GM23338 (cell line): ENCODE measurements around the gene FOXF1.
A peak's percentile ranks its signal among the peaks of the same experiment; 100 is the strongest.

Experiments used
- CREB1 ChIP-seq: fragments of 250-450 bp; sonication (Bioruptor Pico); IDR thresholded peaks from 2 replicates; pipeline ENCODE4 v1.5.0; 2020; ENCODE audit warnings: low read depth, mild to moderate bottlenecking, moderate library complexity
- CTCF ChIP-seq, 2 experiments: fragments of 200-600 bp in 1 of 2; sonication (generic) in 1 of 2; conservative IDR thresholded peaks; 2 replicates each; pipeline versions ENCODE4 v1.5.1 to v1.6.1; 2016 to 2017; ENCODE audit warnings: antibody characterized with exemption in 2 of 2, low read depth in 2 of 2, mild to moderate bottlenecking in 2 of 2, moderate library complexity in 1 of 2
- ETS1 ChIP-seq: IDR thresholded peaks from 2 replicates; pipeline ENCODE4 v1.6.1; 2016; ENCODE audit warnings: antibody characterized with exemption
- EZH2 ChIP-seq: fragments of 200-600 bp; sonication (generic); IDR thresholded peaks from one replicate; pipeline ENCODE4 v1.8.0; 2017; ENCODE audit warnings: antibody characterized with exemption, mild to moderate bottlenecking, low read depth; ENCODE audit not compliant: unreplicated experiment
- EZH2phosphoT487 ChIP-seq: fragments of 200-600 bp; sonication (generic); IDR thresholded peaks from one replicate; pipeline ENCODE4 v1.8.1; 2018; ENCODE audit warnings: antibody characterized with exemption; ENCODE audit not compliant: unreplicated experiment
- JUNB ChIP-seq: IDR thresholded peaks from one replicate; pipeline ENCODE4 v1.6.1; 2016; ENCODE audit warnings: antibody characterized with exemption; ENCODE audit not compliant: unreplicated experiment
- NANOG ChIP-seq: IDR thresholded peaks from 2 replicates; pipeline ENCODE4 v1.6.1; 2016; ENCODE audit warnings: antibody characterized with exemption, borderline replicate concordance
- POLR2AphosphoS5 ChIP-seq: IDR thresholded peaks from 2 replicates; pipeline ENCODE4 v1.6.1; 2016; ENCODE audit warnings: antibody characterized with exemption, low read depth
- REST ChIP-seq: IDR thresholded peaks from one replicate; pipeline ENCODE4 v1.6.1; 2018; ENCODE audit warnings: antibody characterized with exemption; ENCODE audit not compliant: unreplicated experiment
- STAT1 ChIP-seq: IDR thresholded peaks from one replicate; pipeline ENCODE4 v1.6.1; 2016; ENCODE audit warnings: antibody characterized with exemption; ENCODE audit not compliant: unreplicated experiment
- ZNF114 ChIP-seq: fragments of 250-450 bp; sonication (Bioruptor Pico); IDR thresholded peaks from 2 replicates; pipeline ENCODE4 v1.5.0; 2020; ENCODE audit warnings: mild to moderate bottlenecking, moderate library complexity
- ZNF331 ChIP-seq: fragments of 250-450 bp; sonication (Bioruptor Pico); IDR thresholded peaks from 2 replicates; pipeline ENCODE4 v1.5.0; 2020; ENCODE audit warnings: low read depth, mild to moderate bottlenecking, moderate library complexity

GRCh38 chr16:86500708-86501510, 9.4 kb upstream of the FOXF1 start:
- TF ChIP-seq EZH2 (peak; percentile 59), CTCF (conservative IDR thresholded peaks at IDR 0.05; ENCODE audit: low read depth in 2 of 2) (no peak), JUNB (no peak), REST (no peak), POLR2AphosphoS5 (no peak), EZH2phosphoT487 (no peak), ETS1 (no peak), CREB1 (no peak), ZNF114 (CRISPR knock-in tag) (no peak), NANOG (no peak), STAT1 (no peak), ZNF331 (no peak)
